Epithelial cell of proximal tubule (primary cell): Measurements from ENCODE around the gene PSMD11. TPM values are rescaled to one million over a fixed set of nuclear protein-coding genes. Genes with fewer than 3 reads are reported as not detected.

Experiments used
- DNase-seq: peaks from one replicate; pipeline ENCODE4 v3.0.0-alpha.2; 2011; ENCODE audit warnings: low read depth
- H3K4me3 ChIP-seq: 2 replicates; pipeline ENCODE4 v1.5.1; 2011; ENCODE audit warnings: low read depth, mild to moderate bottlenecking, low read length
- CTCF ChIP-seq: conservative IDR thresholded peaks from 2 replicates; pipeline ENCODE4 v1.5.1; 2012; ENCODE audit warnings: low read depth, mild to moderate bottlenecking, low read length
- total RNA-seq: library from RNA; depleted of rRNA; stranded (reverse); fragments of >200 nt; gene quantifications from 2 replicates; pipeline ENCODE4 v1.2.3, GENCODE V29; 2015

The PSMD11 gene
- total RNA-seq, 1 donor from 2014 or later, result 90.3 TPM

DNA sequence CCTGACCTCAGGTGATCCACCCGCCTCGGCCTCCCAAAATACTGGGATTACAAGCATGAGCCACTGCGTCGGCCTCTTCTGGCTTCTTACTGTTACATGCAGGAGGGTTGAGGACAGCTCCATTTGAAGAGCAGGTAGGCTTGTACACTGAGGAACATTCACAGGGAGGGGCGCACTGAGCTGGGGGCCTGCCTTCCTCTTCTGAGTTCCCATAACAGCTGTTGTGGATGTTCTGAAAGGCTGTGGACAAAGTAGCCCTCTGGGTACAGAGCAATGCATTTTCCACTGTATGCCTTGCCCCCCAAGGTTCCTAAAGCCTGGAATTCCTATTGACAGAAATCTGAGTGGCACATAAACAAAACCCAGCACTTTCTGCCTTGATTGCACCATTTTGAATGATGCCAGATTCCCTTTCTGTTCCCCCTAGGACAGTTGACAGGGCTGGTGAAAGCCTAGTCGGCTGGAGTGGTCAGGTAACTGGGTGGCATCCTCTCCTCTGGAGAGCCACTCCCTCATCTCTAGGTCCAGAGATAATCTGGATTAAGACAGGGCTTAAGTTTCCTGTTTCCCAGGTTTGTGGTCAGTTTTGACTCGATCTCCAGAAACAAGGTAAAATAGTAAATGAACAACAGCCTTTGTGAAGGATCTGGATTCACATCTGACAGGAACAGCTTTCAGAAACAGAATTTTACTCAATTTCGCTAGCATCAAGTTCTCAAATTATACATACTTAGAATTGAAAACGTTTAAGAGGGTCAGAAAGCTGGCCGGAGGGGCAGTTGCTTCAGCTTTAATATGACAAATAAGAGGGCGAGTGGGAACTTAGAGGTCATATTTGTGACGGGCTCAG is 41.2 kb downstream of the PSMD11 start:
- H3K4me3 ChIP-seq, result peak overlapping the region; percentile 50
- DNase-seq, result no peak
- no peak for TF ChIP-seq CTCF

DNA sequence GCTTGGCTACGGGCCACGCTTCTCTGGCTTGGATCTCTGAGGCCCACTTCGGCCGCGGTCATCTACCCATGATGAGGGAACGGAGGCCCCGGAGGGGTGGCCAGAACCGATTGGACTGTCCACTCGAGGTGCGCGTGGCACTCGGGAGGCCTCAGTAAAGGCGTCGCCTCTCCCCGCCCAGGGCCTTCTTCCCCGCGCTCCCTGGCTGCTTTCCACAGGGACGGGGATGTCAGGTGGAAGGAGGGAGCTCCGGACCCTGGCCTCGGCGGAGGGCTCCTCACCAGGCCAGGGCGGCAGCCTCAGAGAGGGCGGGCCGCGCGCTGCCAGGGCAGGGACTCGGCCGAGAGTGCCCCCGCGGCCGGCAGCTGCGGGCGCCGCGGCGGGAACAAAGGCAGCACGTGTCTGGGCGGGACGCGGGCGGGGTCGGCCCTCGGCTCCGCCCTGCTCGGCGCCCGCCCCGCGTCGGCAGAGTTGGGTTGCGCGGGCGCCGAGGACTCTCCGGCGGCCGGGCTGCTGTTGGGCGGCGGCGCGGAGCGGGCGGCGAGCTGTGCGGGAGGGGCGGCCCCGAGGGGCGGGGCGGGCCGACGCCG is 41.9 kb downstream of the PSMD11 start:
- H3K4me3 ChIP-seq, result peak overlapping the region; percentile 55
- no peak for DNase-seq
- no peak for TF ChIP-seq CTCF

- DNase-seq, result no peak
- no peak for TF ChIP-seq CTCF
- peak within 1 kb of the TSS; percentile 63 for H3K4me3 ChIP-seq
Measured at GRCh38 chr17:32486701-32487472, 42.6 kb downstream of the PSMD11 start, which contains the start of gene CDK5R1. Gene CDK5R1, plus strand, starts transcription at chr17:32486993. Its CDS starts 628 bp downstream, at chr17:32487621.

DNA sequence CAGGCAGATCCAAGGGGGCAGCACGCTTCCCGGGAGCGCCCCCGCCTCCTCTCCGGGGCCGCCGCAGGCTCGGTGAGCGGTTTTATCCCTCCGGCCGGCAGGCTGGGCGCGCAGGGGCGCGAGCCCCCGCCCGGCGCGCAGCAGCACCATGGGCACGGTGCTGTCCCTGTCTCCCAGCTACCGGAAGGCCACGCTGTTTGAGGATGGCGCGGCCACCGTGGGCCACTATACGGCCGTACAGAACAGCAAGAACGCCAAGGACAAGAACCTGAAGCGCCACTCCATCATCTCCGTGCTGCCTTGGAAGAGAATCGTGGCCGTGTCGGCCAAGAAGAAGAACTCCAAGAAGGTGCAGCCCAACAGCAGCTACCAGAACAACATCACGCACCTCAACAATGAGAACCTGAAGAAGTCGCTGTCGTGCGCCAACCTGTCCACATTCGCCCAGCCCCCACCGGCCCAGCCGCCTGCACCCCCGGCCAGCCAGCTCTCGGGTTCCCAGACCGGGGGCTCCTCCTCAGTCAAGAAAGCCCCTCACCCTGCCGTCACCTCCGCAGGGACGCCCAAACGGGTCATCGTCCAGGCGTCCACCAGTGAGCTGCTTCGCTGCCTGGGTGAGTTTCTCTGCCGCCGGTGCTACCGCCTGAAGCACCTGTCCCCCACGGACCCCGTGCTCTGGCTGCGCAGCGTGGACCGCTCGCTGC is 43.3 kb downstream of the PSMD11 start:
- DNase-seq, result no peak
- TF ChIP-seq CTCF, result no peak
- H3K4me3 ChIP-seq, result peak overlapping the region; percentile 63

- TF ChIP-seq CTCF, result no peak
- H3K4me3 ChIP-seq, result no peak overlapping the region
- DNase-seq, result no peak
Measured at GRCh38 chr17:32488177-32488542, 43.9 kb downstream of the PSMD11 start.

DNA sequence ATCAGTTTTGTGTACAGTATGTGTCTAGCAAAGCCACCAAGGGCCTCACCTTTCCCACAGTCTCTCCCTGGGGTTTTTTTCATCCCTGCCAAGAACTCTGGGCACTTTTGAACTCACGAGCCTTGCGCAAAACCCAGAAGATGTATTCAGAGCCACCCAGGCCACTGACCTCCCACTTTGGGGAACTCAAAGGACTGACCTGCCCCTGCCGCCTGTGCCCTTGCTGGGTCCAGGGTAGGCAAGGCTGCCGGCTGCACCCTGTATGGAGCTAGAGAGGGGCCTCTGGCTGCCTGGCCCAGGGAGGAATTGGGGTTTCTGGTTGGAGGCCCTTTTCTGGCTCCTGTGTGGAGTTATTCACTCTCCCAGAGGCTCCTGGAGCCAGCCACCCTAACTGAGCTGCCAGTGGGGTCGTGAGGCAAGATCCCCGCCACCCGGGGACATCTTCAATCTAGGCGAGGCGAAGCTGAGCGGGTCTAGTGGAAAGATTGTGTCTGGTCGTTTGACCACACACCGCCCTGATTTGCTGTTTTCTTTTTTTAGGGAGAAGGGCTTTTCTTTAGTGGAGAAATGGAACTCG is 44.4 kb downstream of the PSMD11 start:
- DNase-seq, result no peak
- no peak overlapping the region for H3K4me3 ChIP-seq
- no peak for TF ChIP-seq CTCF
